OCI-LY7 (cell line): ENCODE measurements around the gene CHST10. TPM values are rescaled to one million over a fixed set of nuclear protein-coding genes. Genes with fewer than 3 reads are reported as not detected.

Experiments
- BruUV-seq: library from RNA; stranded (reverse); fragments of 400-500 nt; replicated peaks from 2 replicates; lab custom pipeline; 2021; lab: Mats Ljungman, UMichigan
- CTCF ChIA-PET: fragments of 300-600 bp; sonication (Branson Sonifier 250); formaldehyde crosslinking; loops from one replicate; lab custom pipeline; 2022; ENCODE audit warnings: antibody characterized with exemption; ENCODE audit not compliant: unreplicated experiment; lab: Charles Lee
- POLR2A ChIA-PET: fragments of 300-600 bp; sonication (Branson Sonifier 250); formaldehyde crosslinking; loops from one replicate; lab custom pipeline; 2022; ENCODE audit warnings: antibody characterized with exemption; lab: Charles Lee
- DNase-seq: peaks from one replicate; pipeline ENCODE4 v3.0.0-alpha.2; 2015; ENCODE audit warnings: low spot score
- H2AFZ ChIP-seq: fragments of 200-600 bp; sonication (generic), shearing (Covaris generic); 2 replicates; pipeline ENCODE4 v1.6.1; 2014; ENCODE audit warnings: mild to moderate bottlenecking, antibody characterized with exemption, low read length, moderate library complexity
- H3K27ac ChIP-seq: fragments of 200-600 bp; sonication (generic); 2 replicates; pipeline ENCODE4 v1.5.1; 2014; ENCODE audit warnings: mixed run types, low read depth, mild to moderate bottlenecking, moderate library complexity, low read length, inconsistent platforms; ENCODE audit not compliant: poor library complexity, severe bottlenecking
- H3K36me3 ChIP-seq: fragments of 200-600 bp; sonication (generic); 2 replicates; pipeline ENCODE4 v1.6.1; 2014; ENCODE audit warnings: mild to moderate bottlenecking, antibody characterized with exemption, low read length, moderate library complexity, mixed read lengths; ENCODE audit not compliant: insufficient read depth
- H3K4me1 ChIP-seq: fragments of 200-600 bp; sonication (generic); 2 replicates; pipeline ENCODE4 v1.5.1; 2014; ENCODE audit warnings: mild to moderate bottlenecking, low read length; ENCODE audit not compliant: insufficient read depth, poor library complexity, severe bottlenecking
- H3K4me2 ChIP-seq: fragments of 200-600 bp; sonication (generic); 2 replicates; pipeline ENCODE4 v1.6.1; 2014; ENCODE audit warnings: mild to moderate bottlenecking, low read length
- H3K4me3 ChIP-seq: fragments of 200-600 bp; sonication (generic); 2 replicates; pipeline ENCODE4 v1.5.1; 2014; ENCODE audit warnings: mild to moderate bottlenecking, low read depth, low read length; ENCODE audit not compliant: poor library complexity, severe bottlenecking
- H3K79me2 ChIP-seq: fragments of 200-600 bp; sonication (generic); 2 replicates; pipeline ENCODE4 v1.6.1; 2016; ENCODE audit warnings: low read depth, mild to moderate bottlenecking, low read length, moderate library complexity, mixed read lengths; ENCODE audit not compliant: insufficient read depth
- H3K9me2 ChIP-seq: fragments of 200-600 bp; sonication (generic); 2 replicates; pipeline ENCODE4 v1.6.1; 2016; ENCODE audit warnings: mild to moderate bottlenecking, low read length, mixed read lengths; ENCODE audit not compliant: insufficient read depth
- H3K9me3 ChIP-seq: fragments of 200-600 bp; sonication (generic); 2 replicates; pipeline ENCODE4 v1.6.1; 2014; ENCODE audit warnings: mild to moderate bottlenecking, mixed run types, low read length, mixed read lengths
- H4K20me1 ChIP-seq: fragments of 200-600 bp; sonication (generic); 2 replicates; pipeline ENCODE4 v1.6.1; 2014; ENCODE audit warnings: mild to moderate bottlenecking, antibody characterized with exemption, low read length, moderate library complexity, mixed read lengths; ENCODE audit not compliant: insufficient read depth
- CTCF ChIP-seq: fragments of 200-600 bp; sonication (generic); conservative IDR thresholded peaks from 2 replicates; pipeline ENCODE4 v1.5.1; 2014; ENCODE audit warnings: mild to moderate bottlenecking, antibody characterized with exemption, low read length, moderate library complexity, mixed read lengths
- EZH2phosphoT487 ChIP-seq: fragments of 200-600 bp; sonication (generic); IDR thresholded peaks from 2 replicates; pipeline ENCODE4 v1.6.1; 2018; ENCODE audit warnings: low read depth, borderline replicate concordance, mild to moderate bottlenecking, mixed run types, antibody characterized with exemption, low read length, moderate library complexity, mixed read lengths
- intact Hi-C: fragments of 100-400 bp; cut with micrococcal nuclease; formaldehyde crosslinking; loops from one replicate; pipeline ENCODE4 v1.10.0; 2022; ENCODE audit not compliant: unreplicated experiment
- total RNA-seq, 2 experiments: library from RNA; depleted of rRNA in 1 of 2; stranded (reverse); fragments of >200 nt in 1 of 2; shearing (Covaris generic) in 1 of 2; gene quantifications; 2 replicates each; pipeline ENCODE4 v1.2.3, GENCODE V29; 2014 to 2022

Gene CHST10
- total RNA-seq, 2 experiments from 2014 or later, result 15.0 to 19.1 TPM

GRCh38 chr2:100407563-100407962 lies 9.9 kb downstream of the CHST10 start:
- no TSS peak for BruUV-seq
- Histone ChIP-seq H3K4me1 (no peaks in the 10 kb centered on the region), H3K4me3 (no peak overlapping the region), H2AFZ (no peak overlapping the region), H3K27ac (no peak overlapping the region), H3K9me2 (no peaks in the 10 kb centered on the region), H4K20me1 (no peaks in the 10 kb centered on the region), H3K36me3 (peaks cover 16% of the 10 kb centered on the region; the same call in 1 of the 2 replicates), H3K4me2 (no peak overlapping the region), H3K9me3 (no peaks in the 10 kb centered on the region), H3K79me2 (no peaks in the 10 kb centered on the region)
- CTCF ChIA-PET, result no interaction called here
- DNase-seq, result no peak
- POLR2A ChIA-PET, result interaction anchor here (0.6 kb wide), 1 partner anchor 152 kb away, joined by 3 read pairs; no protein-coding TSS in a partner anchor
- TF ChIP-seq CTCF (no peak), EZH2phosphoT487 (no peak)
- intact Hi-C loops, result no loop called here

DNA sequence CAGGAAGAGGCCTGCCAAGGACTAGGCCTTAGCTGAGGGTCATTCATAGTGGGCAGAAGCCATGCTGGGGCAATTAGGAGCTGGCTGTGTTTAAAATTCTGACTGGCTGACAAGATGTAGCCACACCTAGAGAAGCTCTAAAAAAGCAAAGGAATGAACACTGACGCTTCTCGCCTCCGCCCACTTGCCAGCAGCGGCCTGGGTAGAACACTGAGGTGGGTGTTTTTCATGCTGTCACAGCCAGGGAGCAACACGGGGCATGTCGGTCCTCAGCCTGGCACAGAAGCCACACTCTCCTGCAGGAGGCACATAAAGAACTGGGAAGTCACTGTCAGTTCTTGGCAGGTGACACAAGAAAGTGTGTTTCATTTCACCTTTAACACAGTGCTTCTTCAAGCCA lies 10.4 kb downstream of the CHST10 start:
- H3K4me3 ChIP-seq, result no peak overlapping the region
- no peaks in the 10 kb centered on the region for H3K4me1 ChIP-seq
- DNase-seq, result no peak
- intact Hi-C loops, result no loop called here
- H3K27ac ChIP-seq, result no peak overlapping the region
- no peaks in the 10 kb centered on the region for H3K9me2 ChIP-seq
- TF ChIP-seq EZH2phosphoT487, result no peak
- no peak for TF ChIP-seq CTCF
- no peaks in the 10 kb centered on the region for H3K79me2 ChIP-seq
- ChIA-PET POLR2A (interaction anchor here (0.6 kb wide), 1 partner anchor 153 kb away, joined by 3 read pairs; no protein-coding TSS in a partner anchor), CTCF (no interaction called here)
- H3K36me3 ChIP-seq, result peaks cover 16% of the 10 kb centered on the region; the same call in 1 of the 2 replicates
- no peaks in the 10 kb centered on the region for H3K9me3 ChIP-seq
- no peak overlapping the region for H2AFZ ChIP-seq
- no peaks in the 10 kb centered on the region for H4K20me1 ChIP-seq
- H3K4me2 ChIP-seq, result no peak overlapping the region
- BruUV-seq, result no TSS peak

GRCh38 chr2:100406120-100406508 lies 11.4 kb downstream of the CHST10 start:
- no peaks in the 10 kb centered on the region for H3K9me2 ChIP-seq
- BruUV-seq, result no TSS peak
- H3K4me2 ChIP-seq, result no peak overlapping the region
- H3K4me3 ChIP-seq, result no peak overlapping the region
- POLR2A ChIA-PET, result no interaction called here
- CTCF ChIA-PET, result no interaction called here
- TF ChIP-seq CTCF, result no peak
- no peak for TF ChIP-seq EZH2phosphoT487
- no peak overlapping the region for H3K27ac ChIP-seq
- no peaks in the 10 kb centered on the region for H3K4me1 ChIP-seq
- peaks cover 18% of the 10 kb centered on the region; the same call in 1 of the 2 replicates for H3K36me3 ChIP-seq
- H3K9me3 ChIP-seq, result no peaks in the 10 kb centered on the region
- H2AFZ ChIP-seq, result no peak overlapping the region
- no peak for DNase-seq
- intact Hi-C loops, result no loop called here
- H4K20me1 ChIP-seq, result no peaks in the 10 kb centered on the region
- H3K79me2 ChIP-seq, result no peaks in the 10 kb centered on the region
